ENCODE results near the gene MITF. TPM values are rescaled to one million over a fixed set of nuclear protein-coding genes. Genes with fewer than 3 reads are reported as not detected.
A peak's percentile ranks its signal among the peaks of the same experiment; 100 is the strongest.

MITF gene
- polyA plus RNA-seq, 3 donors from 2014 or later, result 0.68 to 2.3 TPM; not detected in 1

DNA sequence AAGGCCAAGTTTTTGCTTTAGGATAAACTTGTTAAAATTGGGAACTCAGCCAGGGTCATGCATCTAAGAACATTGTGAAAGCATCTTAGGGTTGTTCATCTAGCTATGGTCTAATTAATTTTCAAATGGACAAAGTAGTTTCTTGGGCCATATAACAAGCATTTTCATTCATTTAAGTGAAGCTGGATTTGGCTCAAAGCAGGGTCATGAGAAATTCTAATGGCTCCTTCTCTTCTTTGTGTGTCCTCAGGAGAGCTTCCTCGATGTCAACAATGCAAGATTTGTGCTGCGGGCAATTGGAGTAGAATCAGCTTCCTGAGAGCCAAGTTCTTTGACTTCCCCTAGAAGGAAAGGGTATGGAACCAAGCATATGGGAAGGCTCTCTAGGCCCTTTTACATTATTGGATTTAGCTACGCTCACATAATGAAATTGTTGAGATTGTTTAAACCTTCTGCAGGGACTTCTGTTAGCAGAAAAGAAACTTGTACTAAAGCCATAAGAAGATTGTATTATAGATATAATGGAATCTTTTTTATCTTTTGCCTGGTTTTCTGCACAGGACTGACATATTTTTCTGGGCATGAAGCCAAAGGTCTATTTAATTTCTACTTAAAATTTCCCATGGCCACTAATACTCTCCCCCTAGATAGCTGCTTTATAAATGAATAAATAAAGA lies 258.5 kb downstream of the MITF start:
- no peaks in the 10 kb centered on the region for H3K36me3 Mint-ChIP-seq
- H3K4me3 Mint-ChIP-seq, result no peak overlapping the region
- no peak for DNase-seq
- no peak overlapping the region for H3K27ac Mint-ChIP-seq
- no peaks in the 10 kb centered on the region for H3K27me3 Mint-ChIP-seq (ENCODE audit: low read depth in 3 of 3)
- no peaks in the 10 kb centered on the region for H3K4me1 Mint-ChIP-seq
- peaks cover 0 to 13% (median 1%) of the 10 kb centered on the region in 6 donors for H3K9me3 Mint-ChIP-seq

DNA sequence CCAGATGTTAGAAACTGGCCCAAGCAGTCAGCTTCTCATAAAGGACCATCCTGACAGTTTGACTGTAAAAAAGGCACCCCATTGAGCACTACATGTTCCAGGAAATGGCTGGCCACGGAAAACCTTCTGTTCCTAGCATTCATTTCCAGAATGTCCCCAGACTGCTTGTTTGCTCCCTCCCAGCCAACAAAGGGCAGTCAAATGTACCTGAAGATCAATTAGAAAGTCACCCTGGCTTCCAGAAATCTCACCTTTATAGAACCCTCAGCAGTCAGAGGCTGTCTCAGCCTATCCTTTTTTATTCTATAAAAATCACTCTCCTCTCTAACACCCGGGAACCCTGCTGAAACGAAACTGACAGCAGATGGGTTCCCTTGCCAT lies 259.5 kb downstream of the MITF start:
- H3K9me3 Mint-ChIP-seq, result peaks cover 0 to 13% (median 0%) of the 10 kb centered on the region in 6 donors
- no peaks in the 10 kb centered on the region for H3K36me3 Mint-ChIP-seq
- H3K4me1 Mint-ChIP-seq, result no peaks in the 10 kb centered on the region
- no peak for DNase-seq
- no peak overlapping the region for H3K27ac Mint-ChIP-seq
- H3K27me3 Mint-ChIP-seq (ENCODE audit: low read depth in 3 of 3), result no peaks in the 10 kb centered on the region
- H3K4me3 Mint-ChIP-seq, result no peak overlapping the region

DNA sequence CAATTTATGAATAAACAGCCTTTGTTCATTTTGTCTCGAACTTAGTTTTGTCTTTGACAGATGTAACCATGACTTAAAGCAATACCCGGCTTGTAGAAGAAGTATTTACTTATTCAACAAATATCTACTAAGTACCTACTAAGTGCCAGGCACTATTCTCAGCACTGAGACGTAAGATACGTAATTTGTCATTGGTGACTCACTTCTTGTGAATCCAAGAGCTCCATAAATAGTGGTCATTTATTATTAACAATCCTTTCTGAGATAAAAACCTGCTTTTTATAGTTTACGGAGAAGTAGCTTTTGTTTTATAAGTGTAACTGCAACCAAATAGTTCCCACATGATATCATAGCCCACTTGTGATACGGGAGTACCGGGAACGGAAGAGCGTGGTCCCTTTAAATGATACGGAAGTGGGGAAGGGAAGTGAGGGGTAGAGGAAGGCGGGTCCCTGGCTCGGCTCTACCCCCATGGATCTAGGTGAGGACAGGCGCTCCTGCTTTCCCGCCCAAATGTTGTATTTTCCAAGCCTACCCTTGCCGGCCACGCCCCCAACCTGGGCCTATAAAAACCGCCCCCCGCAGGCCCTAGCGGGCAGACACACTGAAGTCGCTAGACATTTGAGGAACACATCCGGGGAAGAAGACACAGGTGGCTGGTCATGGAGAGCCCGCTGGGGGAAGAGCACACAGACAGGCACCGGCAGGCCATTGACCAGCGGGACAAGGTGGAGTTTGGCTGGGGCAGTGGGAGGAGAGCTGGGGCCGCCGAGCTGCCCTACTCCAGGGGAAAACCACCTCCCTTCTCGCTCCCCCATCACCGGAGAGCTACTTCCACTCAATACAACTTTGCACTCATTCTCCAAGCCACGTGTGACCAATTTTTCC lies 260.1 kb downstream of the MITF start, which contains the start of gene SAMMSON:
Gene SAMMSON, plus strand, starts transcription at position 594 of the 888 bp plus-strand sequence.
- Mint-ChIP-seq H3K27ac (no peak within 1 kb of the TSS), H3K4me1 (no peaks in the 10 kb centered on the region), H3K36me3 (no peaks in the 10 kb centered on the region), H3K4me3 (no peak within 1 kb of the TSS), H3K27me3 (ENCODE audit: low read depth in 3 of 3) (no peaks in the 10 kb centered on the region), H3K9me3 (peaks cover 0 to 13% (median 0%) of the 10 kb centered on the region in 6 donors)
- DNase-seq, result no peak

DNA sequence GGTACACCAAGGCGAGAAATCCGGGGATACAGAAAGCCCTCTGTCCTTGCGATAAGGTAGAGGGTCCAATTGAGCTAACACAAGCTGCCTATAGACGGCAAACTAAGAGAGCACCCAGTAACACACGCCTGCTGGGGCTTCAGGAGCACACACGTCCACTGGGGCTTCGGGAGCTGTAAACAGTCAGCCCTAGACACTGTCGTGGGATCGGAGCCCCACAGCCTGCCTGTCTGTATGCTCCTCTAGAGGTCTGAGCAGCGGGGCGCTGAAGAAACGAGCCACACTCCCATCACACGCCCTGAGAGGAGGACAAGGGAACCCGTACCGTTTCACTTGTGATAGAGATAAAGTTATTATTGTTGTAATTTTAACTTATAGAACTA lies 260.8 kb downstream of the MITF start:
- no peaks in the 10 kb centered on the region for H3K27me3 Mint-ChIP-seq (ENCODE audit: low read depth in 3 of 3)
- H3K4me1 Mint-ChIP-seq, result no peaks in the 10 kb centered on the region
- H3K9me3 Mint-ChIP-seq, result peaks cover 0 to 13% (median 0%) of the 10 kb centered on the region in 6 donors
- H3K4me3 Mint-ChIP-seq, result no peak overlapping the region
- DNase-seq, result no peak
- no peak overlapping the region for H3K27ac Mint-ChIP-seq
- no peaks in the 10 kb centered on the region for H3K36me3 Mint-ChIP-seq

DNA sequence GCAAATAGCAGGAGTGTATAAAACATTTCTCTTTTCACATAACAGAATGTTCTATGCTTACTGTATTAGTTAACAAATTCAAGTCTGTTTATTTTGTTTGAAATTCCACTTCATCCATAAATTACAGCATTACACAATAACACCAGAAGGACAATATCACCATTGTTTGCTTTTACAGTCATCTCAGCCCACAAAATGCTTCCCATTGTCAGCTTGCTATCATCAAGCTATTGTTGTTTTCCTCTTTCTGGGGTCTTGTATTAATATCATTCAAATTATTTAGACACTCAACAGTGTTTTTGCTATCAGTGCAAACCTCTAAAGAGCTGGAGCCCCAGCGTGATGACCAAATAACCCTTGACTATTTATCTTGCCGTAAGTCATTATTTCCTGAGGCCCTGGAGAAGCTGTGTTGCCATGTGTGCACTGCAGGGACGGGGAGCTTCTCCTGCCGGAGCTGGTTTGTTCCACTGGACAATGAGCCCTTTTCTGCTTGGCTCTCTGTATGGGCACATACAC lies 261.4 kb downstream of the MITF start:
- Mint-ChIP-seq H3K9me3 (peaks cover 0 to 13% (median 0%) of the 10 kb centered on the region in 6 donors), H3K36me3 (no peaks in the 10 kb centered on the region), H3K27me3 (ENCODE audit: low read depth in 3 of 3) (no peaks in the 10 kb centered on the region), H3K4me3 (no peak overlapping the region), H3K27ac (no peak overlapping the region), H3K4me1 (no peaks in the 10 kb centered on the region)
- DNase-seq, result no peak

DNA sequence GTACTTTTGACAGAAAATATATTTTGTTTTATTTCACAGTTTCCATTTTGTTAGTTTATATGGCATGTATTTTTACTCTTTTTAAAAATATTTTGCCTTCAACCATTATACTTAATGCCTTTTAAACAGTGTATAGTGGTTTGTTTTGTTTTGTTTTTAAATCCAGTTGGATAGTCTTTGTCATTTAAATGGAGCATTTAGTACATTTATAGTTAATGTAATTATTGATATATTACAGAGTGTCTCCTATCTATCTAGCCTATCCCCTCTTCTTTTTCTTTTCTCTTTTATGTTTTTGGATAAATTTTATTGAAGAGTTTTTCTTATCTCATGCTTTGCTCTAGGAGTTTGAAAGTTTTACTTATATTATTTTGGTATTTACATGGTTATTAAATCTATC lies 263.9 kb downstream of the MITF start:
- Mint-ChIP-seq H3K4me1 (no peaks in the 10 kb centered on the region), H3K9me3 (peaks cover 0 to 13% (median under 1%) of the 10 kb centered on the region in 6 donors), H3K4me3 (no peak overlapping the region), H3K27me3 (ENCODE audit: low read depth in 3 of 3) (no peaks in the 10 kb centered on the region), H3K36me3 (no peaks in the 10 kb centered on the region), H3K27ac (no peak overlapping the region)
- DNase-seq, result no peak

DNA sequence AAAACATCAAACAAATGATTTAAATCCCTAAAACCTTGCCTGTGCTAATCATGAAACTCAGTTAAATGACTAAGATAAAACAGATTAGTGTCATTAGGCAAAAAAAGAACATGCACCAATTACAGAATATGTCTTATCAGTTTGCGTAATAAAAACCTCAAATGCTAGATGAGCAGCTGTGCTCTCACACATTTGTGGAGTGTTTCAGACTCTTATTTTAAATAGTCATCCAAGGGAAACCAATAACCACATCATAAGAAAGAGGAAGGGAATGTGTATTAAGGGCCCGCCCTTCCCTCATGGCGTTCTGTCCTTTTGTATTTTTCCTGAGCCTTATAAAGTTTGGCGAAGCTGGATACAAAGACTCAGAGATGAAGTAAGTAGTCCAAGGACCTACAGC lies 266.8 kb downstream of the MITF start:
- Mint-ChIP-seq H3K27ac (no peak overlapping the region), H3K9me3 (peaks cover 0 to 5% (median 3%) of the 10 kb centered on the region in 6 donors), H3K4me1 (no peaks in the 10 kb centered on the region), H3K27me3 (ENCODE audit: low read depth in 3 of 3) (peaks cover 0 to 2% (median 2%) of the 10 kb centered on the region in 3 donors), H3K4me3 (no peak overlapping the region), H3K36me3 (no peaks in the 10 kb centered on the region)
- no peak for DNase-seq

DNA sequence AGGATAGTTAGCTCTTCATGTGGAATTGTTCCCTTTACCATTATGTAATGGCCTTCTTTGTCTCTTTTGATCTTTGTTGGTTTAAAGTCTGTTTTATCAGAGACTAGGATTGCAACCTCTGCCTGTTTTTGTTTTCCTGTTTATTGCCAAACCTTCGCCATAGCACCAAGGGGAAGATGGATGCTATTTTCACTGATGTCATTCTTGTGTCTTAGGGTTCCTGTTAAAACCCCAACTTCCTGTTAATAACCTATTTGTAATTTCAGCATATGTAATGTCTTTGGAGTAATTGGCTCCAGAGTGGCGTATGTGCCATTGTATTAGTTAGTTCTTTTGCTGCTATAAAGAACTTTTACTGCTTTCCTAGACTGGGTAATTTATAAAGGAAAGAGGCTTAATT lies 271.1 kb downstream of the MITF start:
- H3K4me3 Mint-ChIP-seq, result no peak overlapping the region
- peak overlapping the region in 1 of 6 donors; percentile 44 for H3K27ac Mint-ChIP-seq
- H3K36me3 Mint-ChIP-seq, result no peaks in the 10 kb centered on the region
- DNase-seq, result no peak
- H3K9me3 Mint-ChIP-seq, result peaks cover 0 to 13% (median 3%) of the 10 kb centered on the region in 6 donors
- H3K27me3 Mint-ChIP-seq (ENCODE audit: low read depth in 3 of 3), result peaks cover 0 to 2% (median 2%) of the 10 kb centered on the region in 3 donors
- no peaks in the 10 kb centered on the region for H3K4me1 Mint-ChIP-seq

DNA sequence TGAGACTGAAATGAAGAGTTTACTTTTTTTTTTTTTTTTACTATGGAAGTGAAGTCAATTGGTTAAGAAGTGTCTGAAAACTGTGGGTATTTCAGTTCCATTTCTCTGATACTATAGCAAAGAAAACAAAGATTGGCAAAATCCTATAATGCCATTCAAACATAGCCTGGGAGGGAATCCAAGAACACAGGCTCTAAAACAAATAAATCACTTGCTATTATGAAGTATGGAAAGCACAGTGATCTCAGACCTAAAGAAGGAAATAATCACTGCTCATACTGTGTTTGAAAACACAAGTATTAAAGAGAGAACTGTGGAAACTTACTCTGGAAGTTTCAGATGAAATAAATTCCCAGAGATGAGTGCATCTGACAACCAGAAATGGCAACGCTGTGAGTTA lies 272.3 kb downstream of the MITF start:
- DNase-seq, result no peak
- H3K4me1 Mint-ChIP-seq, result no peaks in the 10 kb centered on the region
- peaks cover 0 to 2% (median 2%) of the 10 kb centered on the region in 3 donors for H3K27me3 Mint-ChIP-seq (ENCODE audit: low read depth in 3 of 3)
- no peak overlapping the region for H3K27ac Mint-ChIP-seq
- peaks cover 0 to 13% (median 2%) of the 10 kb centered on the region in 6 donors for H3K9me3 Mint-ChIP-seq
- no peak overlapping the region for H3K4me3 Mint-ChIP-seq
- H3K36me3 Mint-ChIP-seq, result no peaks in the 10 kb centered on the region
